Activated CD4-positive, CD25-positive, alpha-beta regulatory T cell treated with anti-CD3 and anti-CD28 coated beads, Interleukin-2, amount 50 U/mL, for 24 hours (primary cell): Measurements from ENCODE around the gene NEGR1.

ENCODE experiments used
- ATAC-seq, 2 donors: fragments of 150-1000 bp; cut with Tn5 transposase; one replicate each; pipeline ENCODE4 v1.10.0; 2021; ENCODE audit warnings: mild to moderate bottlenecking in 1 of 2, moderate library complexity in 1 of 2

Gene NEGR1

DNA sequence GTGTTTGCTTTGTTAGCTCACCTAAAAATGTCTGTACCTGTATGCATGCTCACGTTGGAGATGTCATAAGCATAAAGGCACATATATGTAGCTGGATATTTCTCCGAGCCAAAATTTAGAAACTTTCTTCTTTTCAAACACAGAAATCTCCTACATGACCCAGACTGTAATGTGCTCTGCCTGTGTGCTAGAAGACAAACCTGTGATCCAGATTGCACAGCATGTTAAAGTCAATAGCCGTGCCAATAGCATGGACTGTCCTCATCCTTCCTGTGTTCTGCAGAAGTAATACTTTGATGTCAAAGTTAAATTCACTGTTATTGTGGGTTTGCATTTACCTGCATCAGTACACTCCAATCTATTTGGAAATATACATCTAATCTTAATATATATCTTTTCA is 855.3 kb downstream of the NEGR1 start:
- ATAC-seq, result no peak

DNA sequence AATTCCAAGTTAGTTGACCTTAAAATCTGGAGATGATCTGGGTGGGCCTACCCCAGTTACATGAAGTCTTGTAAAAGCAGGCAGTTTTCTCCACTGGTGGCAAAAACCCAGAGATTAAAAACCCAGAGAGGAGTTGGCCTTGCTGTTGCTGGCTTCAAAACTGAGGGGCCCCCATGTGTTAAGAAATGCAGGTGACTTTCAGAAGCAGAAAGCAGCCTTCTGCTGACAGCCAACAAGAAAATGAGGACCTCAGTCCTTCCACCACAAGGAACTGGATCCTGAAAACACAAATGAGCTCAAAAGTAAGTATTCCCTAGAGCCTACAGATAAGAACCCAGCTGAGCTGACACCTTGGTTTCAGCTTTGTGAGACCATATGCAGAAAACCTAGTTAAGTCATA is 857.8 kb downstream of the NEGR1 start:
- ATAC-seq, result no peak

DNA sequence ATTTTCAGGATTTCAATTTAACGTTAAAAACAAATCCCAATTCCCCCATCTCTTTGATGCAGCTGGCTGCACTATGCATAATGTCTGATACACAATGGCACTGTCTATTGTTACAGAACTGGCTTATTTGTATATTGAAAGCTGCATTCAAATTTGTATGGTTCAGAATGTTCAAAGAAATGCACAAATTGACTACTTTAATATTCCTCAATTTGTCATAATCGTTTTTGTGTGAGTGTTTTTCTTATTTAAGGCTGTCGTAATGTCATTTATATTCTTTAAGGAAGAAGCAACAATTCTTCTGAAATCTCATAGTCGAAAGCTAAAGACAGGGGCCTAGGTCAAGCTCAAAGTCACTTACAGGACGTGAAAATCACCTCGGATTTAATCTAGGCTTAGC is 860.1 kb downstream of the NEGR1 start:
- no peak for ATAC-seq

DNA sequence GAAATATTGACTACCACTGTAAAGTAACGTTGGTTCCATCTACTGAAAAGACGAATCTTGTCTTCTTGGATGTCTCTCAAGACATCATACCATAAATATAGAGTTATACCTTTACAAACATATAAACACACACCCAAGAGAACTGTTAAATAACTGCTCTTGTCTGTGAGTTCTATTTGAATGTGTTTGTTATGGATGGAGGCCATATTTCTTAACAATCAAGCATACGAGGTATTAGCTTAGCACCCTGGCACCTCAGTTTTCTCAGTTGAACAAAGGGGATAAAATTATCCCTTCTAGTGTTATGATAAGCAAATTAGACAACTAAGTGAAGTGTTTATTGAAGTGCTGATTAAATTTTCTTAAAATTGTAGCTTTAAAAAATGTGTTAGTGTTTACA is 864.9 kb downstream of the NEGR1 start:
- no peak for ATAC-seq

DNA sequence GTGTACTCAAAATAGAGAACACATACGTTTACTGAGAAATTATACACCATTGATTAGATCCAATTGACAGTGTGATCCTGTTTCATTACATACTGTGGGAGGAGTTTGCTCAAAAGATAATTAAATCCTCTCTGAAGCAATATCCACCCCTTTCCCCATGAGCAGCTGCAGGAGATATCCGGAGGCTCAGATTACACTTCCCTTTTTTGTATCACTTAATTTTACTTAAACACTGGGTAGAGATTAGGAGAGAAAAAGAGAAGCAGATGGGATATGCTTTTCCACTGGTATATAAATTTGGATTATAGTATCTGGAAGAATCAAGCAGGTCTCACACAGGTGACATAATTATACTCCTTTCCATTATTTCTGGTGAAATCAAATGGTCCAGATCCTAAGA is 868.2 kb downstream of the NEGR1 start:
- no peak for ATAC-seq

DNA sequence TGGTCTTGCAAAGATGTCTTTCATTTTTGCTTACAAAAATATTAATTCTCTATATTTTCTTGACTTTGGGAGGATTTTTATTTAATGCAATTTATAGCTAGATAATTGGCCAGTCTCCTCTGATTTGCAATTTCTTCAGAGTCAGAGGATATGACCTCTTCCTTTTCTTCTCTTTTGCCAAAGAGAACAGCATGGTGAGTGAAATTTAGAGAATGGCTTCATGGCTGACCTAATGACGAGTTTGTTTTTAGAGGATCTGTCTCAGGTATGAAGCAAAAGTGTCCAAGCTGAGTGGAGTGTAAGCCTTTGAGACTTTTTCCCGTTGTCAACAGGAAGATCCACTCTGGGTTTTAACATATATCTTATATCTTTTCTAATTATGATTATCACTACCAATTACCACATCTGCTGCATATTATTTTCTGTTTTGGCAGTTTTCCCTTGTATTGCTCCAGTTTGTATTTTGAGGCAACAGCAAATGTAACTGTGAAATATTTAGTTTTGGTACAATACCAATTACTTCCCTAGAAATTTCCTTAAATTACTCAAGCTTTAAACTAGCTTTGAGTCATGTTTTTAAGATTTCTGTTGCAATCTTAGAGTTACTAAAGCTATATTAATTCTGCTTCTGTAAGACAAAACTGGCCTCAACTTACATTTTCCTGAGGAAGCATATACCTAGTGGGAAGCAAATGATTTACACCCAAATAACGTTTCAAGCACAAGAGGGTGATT is 868.7 kb downstream of the NEGR1 start:
- ATAC-seq, result no peak

DNA sequence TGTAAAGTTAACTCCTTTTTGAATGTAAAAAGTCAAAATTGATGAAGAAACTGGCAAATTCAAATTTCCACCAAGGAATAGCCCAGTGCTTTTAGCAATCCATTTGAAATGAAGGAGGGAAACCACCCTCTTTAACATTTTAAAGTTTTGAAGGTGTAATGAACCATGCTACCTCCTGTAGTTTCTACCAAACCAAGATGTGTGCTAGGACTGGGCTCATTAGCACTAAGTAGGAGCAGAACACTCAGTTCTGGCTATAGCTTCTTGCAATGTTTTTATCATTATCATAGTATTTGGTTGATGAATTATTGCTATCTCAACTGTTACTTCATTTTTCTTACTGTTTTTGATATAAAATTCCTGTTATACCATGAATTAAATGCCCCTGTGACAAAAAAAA is 882.3 kb downstream of the NEGR1 start:
- no peak for ATAC-seq

DNA sequence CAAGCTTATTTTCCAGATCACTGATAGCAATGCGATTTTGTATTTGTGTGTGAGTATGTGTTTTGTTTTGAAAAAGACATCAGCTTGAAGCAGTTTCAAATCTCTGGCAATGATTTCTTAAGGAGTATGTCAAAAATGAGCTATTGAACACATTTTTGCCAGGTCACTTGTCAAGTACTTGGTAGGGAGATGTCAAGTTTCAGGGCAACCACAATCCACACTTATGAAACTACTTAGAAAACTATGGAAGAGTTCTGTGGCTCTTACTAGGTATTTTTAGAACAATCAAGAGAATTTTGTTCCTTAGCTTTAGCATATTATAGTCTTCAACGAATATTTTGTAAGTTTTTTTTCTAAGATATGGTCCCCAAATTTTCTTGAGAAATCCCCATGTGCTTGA is 882.7 kb downstream of the NEGR1 start:
- ATAC-seq, result no peak

DNA sequence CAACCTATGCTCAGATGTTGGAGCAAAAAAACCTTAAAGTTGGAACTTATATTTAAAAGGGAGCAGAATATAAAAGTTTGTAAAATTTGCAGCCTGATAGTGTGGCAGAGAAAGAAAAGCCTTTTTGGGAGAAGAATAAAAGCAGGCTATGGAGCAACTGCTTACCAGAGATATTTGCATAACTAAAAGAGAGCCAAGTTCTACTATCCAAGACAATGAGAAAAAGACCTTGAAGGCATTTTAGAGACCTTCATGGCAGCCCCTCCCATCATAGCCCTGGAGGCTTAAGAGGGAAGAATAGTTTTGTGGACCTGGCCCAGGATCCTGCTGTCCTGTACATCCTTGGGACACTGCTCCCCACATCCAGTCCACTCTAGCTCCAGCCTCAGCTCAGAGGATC is 889.0 kb downstream of the NEGR1 start:
- no peak for ATAC-seq

DNA sequence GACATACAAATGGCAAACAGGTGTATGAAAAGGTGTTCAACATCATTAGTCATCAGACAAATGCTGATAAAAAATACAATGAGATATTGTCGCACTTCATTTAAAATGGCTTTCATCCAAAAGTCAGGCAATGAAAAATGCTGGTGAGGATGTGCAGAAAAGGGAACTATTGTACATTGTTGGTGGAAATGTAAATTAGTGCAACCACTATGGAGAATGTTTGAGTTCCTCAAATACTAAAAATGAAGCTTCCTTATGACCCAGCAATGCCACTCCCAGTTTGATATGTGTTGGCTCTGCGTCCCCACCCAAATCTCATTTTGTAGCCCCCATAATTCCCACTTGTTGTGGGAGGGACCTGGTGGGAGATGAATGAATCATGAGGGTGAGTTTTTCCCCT is 891.8 kb downstream of the NEGR1 start:
- ATAC-seq, result no peak

DNA sequence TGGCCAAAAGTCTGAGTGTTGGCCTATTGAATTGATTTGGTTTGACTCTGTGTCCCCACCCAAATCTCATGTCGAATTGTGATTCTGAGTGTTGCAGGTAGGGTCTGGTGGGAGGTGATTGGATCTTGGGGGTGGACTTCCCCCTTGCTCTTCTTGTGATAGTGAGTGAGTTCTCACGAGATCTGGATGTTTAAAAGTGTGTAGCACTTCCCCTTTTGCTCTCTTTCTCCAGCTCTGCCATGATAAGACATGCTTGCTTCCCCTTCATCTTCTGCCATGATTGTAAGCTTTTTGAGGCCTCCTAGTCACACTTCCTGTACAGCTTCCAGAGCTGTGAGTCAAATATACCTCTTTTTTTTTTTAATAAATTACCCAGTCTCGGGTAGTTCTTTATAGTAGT is 904.5 kb downstream of the NEGR1 start:
- no peak for ATAC-seq

DNA sequence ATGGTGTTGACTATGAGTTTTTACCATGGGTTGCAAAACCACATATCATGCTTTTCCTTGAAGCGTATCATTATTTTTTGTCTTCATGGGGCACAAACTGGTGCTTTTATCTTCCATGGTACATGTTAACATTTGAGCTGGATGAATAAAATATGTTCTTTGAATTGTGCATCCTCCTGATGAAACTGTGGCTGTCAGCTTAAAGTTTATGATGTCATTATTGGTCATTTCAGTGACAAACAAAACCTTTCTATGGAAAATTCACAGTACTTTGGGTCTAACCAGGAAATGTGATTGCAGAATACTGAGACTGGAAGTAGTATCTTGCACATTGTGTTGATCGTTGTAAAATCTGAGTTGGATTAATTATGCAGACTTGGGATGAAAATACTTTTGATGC is 909.8 kb downstream of the NEGR1 start:
- no peak for ATAC-seq

DNA sequence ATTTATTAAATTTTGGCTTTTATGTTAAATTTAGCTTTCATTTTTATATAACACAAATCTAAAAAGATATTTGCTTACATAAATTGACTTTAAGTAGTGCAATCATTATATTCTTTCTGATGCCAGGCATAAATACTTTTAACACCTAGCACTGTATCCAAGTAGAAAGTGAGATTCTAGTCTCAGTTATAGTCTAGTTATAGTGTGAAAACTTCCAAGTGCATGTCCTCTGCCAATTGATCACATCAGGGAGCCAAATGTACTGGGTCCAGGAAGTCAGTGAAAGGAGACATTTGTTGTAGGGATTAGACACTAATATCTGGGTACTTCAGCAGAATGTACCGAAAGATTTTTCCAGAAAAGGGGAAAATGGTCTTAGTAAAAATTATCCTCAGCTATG is 910.8 kb downstream of the NEGR1 start:
- ATAC-seq, result no peak

DNA sequence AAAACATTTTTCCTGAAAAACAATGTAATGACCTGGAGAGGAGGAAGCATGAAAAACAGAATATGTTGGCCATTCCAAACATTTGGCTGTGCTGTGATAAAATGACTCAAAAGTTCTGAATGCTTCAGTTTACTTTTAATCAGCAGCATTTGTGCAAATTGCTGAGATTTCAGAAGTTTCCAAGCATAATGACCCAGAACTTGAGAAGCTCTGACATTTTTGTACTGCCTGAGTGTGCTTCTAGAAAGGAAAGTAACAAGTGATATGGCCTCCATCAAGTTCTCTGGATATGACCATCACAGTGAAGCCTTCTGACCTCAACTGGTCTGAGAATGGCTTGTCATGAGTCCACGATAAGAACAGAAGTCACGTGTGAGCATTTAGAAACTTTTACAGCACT is 918.1 kb downstream of the NEGR1 start:
- ATAC-seq, result no peak

DNA sequence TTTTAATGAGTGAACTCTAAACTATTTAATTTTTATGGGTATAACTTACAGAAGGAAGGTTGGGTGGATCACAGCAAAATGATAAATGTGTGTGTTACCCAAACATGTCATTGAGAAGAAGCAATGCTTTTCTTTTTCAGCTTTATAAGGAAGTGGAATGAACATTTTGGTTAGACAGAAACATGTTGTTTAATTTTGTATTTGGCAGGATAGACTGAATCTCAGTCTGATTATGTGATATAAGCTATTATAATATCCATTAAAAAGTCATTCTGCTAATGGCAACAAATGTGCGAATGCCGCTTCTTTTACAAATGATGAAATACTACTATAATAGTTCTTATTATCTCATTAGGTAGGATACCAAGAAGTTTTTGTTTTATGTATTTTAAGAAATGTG is 919.6 kb downstream of the NEGR1 start:
- no peak for ATAC-seq

DNA sequence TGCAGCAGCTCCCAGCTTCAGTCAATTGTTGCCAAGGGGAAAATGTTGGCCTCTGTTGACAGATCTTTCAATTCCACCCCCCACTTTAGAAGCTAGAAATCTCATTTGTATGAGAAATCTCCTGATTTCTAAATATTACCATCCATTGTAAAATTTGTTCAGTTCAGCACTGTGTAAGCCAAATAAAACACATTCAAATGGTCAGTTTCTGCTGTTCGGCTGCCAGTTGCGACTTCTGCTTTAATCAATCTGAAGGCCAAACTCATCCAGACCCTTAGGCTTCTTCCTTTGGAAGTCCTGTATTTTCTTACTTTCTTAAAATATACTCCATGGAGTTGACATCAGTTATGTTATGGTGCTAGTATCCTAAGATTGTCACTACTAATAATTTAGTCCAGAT is 920.3 kb downstream of the NEGR1 start:
- no peak for ATAC-seq

DNA sequence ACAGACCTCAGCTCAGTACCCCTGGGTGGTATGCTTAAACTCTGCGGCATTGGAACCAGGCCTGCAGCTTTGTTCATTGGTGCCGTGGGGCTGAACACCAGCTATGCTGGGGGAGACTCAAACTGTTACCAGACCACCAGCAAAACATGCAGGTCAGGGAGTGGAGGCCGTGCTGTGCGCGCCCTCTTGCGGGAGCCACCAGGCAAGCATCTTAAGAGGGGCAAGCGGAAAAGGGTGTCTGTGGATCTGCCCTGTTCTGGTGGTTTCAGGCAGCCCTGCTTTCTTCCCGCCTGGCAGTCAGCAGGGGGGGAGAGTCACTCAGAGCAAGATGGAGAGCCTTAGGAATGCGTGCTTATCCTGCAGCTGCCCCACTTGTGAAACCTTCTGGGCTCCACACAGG is 924.6 kb downstream of the NEGR1 start:
- ATAC-seq, result no peak

DNA sequence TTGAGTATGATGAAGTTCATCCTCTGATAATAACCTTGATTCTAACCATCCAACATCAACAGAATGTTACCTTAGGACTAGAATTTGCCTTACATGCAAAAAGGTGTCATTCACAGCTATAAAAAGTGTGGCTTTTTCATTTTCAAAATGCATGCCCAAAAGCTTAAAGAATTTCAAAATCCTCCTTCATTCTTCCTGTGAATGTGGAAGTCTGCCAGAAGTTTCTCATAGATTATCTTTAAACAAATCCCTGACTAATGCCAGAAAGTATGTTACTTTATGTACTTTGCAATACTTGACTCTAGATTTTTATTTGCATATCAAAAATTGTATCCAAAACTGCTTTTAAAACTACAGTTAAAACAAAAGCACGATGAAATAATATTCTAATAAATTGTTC is 930.9 kb downstream of the NEGR1 start:
- no peak for ATAC-seq

DNA sequence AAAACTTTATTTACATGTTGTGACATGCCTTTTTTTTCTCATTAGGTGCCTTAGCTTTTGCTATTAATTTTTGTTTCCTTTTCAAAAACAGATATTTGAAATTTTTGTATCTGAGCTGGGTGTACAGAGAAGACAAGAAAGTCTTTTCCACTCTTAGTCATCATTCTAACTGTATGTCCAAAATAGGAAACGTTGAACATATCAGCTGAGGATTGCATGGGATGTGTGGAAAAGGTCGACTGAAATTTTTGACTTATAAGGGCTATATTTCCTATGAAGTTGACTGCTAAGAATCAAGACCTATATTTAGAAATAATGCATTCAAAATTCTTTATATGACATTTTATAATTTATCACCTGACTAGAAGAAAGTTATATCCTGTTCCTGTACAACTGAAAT is 931.5 kb downstream of the NEGR1 start:
- ATAC-seq, result no peak

DNA sequence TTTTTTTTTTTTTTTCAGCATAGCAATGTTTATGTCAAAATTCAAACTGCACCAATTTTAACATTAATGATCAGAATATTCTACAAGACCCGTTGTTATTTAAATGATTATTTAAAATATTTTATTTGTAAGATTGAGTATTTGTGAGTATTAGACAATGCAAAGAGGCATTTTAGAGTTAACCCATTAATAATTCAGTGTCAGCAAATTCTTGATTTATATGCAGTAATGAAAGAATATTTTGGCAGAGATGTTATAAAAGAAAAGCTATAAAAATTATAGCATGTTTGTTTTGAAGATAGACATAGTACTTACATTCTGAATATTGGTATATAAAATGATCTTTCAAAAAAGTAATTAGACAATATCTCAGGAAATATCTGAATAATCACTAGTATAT is 932.0 kb downstream of the NEGR1 start:
- ATAC-seq, result no peak
